ENCODE measurements around the gene GHRH. TPM values are rescaled to one million over a fixed set of nuclear protein-coding genes. Genes with fewer than 3 reads are reported as not detected.

GHRH gene
- total RNA-seq, 4 donors from 2014 or later = not detected

DNA sequence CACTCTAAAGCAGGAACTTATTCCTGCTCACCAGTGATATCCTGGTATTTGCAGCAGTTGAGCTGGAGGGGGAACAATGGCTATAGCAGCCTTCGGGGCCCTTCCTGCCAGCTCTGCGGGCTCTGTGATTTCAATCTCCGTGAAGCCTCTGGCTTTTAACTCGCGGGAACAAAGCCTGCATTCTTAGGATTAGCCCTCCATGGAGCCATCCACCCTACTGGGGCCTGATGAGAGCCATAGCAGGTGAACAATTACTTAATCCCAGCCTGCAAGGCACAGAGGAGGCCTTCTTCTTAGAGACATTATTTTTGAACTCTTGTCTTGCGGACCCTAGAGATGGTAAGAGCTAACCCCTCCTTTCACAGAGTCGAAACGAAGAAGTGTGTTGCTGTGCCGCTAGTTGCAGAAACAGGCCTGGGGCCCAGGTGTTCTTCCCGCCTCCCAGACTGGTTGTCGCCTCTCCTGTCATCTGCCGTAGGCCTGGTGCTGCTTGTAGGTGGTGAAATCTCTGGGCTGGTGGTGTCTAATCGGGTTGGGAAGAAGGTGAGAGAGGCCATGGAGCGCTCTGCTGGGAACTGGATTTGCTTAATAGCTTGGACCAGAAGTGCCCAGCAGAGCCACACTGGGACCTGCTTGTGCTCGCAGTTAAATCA lies 9.7 kb downstream of the GHRH start:
- no peak for TF ChIP-seq POLR2A (IDR thresholded peaks at IDR 0.05)
- TF ChIP-seq, protein P1, sequence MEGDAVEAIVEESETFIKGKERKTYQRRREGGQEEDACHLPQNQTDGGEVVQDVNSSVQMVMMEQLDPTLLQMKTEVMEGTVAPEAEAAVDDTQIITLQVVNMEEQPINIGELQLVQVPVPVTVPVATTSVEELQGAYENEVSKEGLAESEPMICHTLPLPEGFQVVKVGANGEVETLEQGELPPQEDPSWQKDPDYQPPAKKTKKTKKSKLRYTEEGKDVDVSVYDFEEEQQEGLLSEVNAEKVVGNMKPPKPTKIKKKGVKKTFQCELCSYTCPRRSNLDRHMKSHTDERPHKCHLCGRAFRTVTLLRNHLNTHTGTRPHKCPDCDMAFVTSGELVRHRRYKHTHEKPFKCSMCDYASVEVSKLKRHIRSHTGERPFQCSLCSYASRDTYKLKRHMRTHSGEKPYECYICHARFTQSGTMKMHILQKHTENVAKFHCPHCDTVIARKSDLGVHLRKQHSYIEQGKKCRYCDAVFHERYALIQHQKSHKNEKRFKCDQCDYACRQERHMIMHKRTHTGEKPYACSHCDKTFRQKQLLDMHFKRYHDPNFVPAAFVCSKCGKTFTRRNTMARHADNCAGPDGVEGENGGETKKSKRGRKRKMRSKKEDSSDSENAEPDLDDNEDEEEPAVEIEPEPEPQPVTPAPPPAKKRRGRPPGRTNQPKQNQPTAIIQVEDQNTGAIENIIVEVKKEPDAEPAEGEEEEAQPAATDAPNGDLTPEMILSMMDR (IDR thresholded peaks at IDR 0.05) = no peak
- no peak for DNase-seq
- H3K27ac ChIP-seq = no peak overlapping the region
- H3K4me3 ChIP-seq (replicated peaks in 1 of 3) = no peak overlapping the region
- 61 to 70% methylated on average over 13 to 15 of the region's 15 CpGs for WGBS, 2 donors
- intact Hi-C loops (cut with DNase I) = no loop called here
- no peaks in the 10 kb centered on the region for H3K9me3 ChIP-seq
- H3K36me3 ChIP-seq = no peaks in the 10 kb centered on the region
- H3K27me3 ChIP-seq = no peaks in the 10 kb centered on the region
- no peaks in the 10 kb centered on the region for H3K4me1 ChIP-seq

DNA sequence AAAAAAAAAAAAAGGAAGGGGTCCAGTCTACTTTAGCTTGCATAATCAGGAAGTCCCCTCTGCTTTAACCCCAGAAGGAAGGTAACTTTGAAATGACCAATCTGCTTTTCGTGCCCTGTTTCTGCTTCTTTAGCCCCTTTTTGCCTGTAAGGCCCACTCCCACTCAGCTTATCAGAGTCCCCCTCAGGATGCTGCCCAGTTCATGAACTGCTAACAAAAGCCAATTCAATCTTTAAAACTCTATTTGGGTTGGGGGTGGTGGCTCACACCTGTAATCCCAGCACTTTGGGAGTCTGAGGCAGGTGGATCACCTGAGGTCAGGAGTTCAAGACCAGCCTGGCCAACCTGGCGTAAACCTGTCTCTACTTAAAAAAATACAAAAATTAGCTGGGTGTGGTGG lies 12.3 kb downstream of the GHRH start:
- TF ChIP-seq POLR2A (IDR thresholded peaks at IDR 0.05) = no peak
- TF ChIP-seq, protein P1 (IDR thresholded peaks at IDR 0.05) = no peak

GRCh38 chr20:37247547-37247946 lies 14.1 kb downstream of the GHRH start:
- WGBS, 2 donors = 82 to 93% methylated on average over 1 of the region's 1 CpG
- H3K4me3 ChIP-seq (replicated peaks in 1 of 3) = no peak overlapping the region
- H3K27ac ChIP-seq = no peak overlapping the region
- TF ChIP-seq, protein P1 (IDR thresholded peaks at IDR 0.05) = no peak
- no peak for TF ChIP-seq POLR2A (IDR thresholded peaks at IDR 0.05)
- H3K9me3 ChIP-seq = no peaks in the 10 kb centered on the region
- H3K27me3 ChIP-seq = no peaks in the 10 kb centered on the region
- H3K4me1 ChIP-seq = no peaks in the 10 kb centered on the region
- DNase-seq = no peak
- peaks cover 6 to 8% of the 10 kb centered on the region in 2 donors for H3K36me3 ChIP-seq
- intact Hi-C loops (cut with DNase I) = no loop called here

More for the DNA sequence above, 12.3 kb downstream of the GHRH start:
- Histone ChIP-seq H3K27ac (no peak overlapping the region), H3K4me1 (no peaks in the 10 kb centered on the region), H3K9me3 (no peaks in the 10 kb centered on the region), H3K27me3 (no peaks in the 10 kb centered on the region), H3K36me3 (no peaks in the 10 kb centered on the region), H3K4me3 (replicated peaks in 1 of 3) (no peak overlapping the region)
- DNase-seq = no peak
- WGBS, 2 donors = 95 to 98% methylated on average over 2 of the region's 2 CpGs
- intact Hi-C loops (cut with DNase I) = no loop called here

- H3K27ac ChIP-seq = no peak overlapping the region
- H3K9me3 ChIP-seq = no peaks in the 10 kb centered on the region
- peaks cover 10 to 17% of the 10 kb centered on the region in 2 donors for H3K36me3 ChIP-seq
- no peaks in the 10 kb centered on the region for H3K4me1 ChIP-seq
- H3K4me3 ChIP-seq (replicated peaks in 1 of 3) = no peak overlapping the region
- no peaks in the 10 kb centered on the region for H3K27me3 ChIP-seq
- no peak for TF ChIP-seq POLR2A (IDR thresholded peaks at IDR 0.05)
- TF ChIP-seq, protein P1 (IDR thresholded peaks at IDR 0.05) = no peak
- no peak for DNase-seq
- 94 to 98% methylated on average over 5 of the region's 5 CpGs for WGBS, 2 donors
- intact Hi-C loops (cut with DNase I) = no loop called here
Observed at GRCh38 chr20:37246736-37247135, 14.9 kb downstream of the GHRH start.

- Histone ChIP-seq H3K36me3 (peaks cover 14 to 27% of the 10 kb centered on the region in 2 donors), H3K9me3 (no peaks in the 10 kb centered on the region), H3K4me1 (no peaks in the 10 kb centered on the region), H3K4me3 (replicated peaks in 1 of 3) (no peak overlapping the region), H3K27ac (no peak overlapping the region), H3K27me3 (no peaks in the 10 kb centered on the region)
- no peak for DNase-seq
- 75 to 80% methylated on average over 25 of the region's 25 CpGs for WGBS, 2 donors
- TF ChIP-seq POLR2A (IDR thresholded peaks at IDR 0.05) = no peak
- TF ChIP-seq, protein P1 (IDR thresholded peaks at IDR 0.05) = no peak
- intact Hi-C loops (cut with DNase I) = no loop called here
Observed at GRCh38 chr20:37245216-37246150, 16.1 kb downstream of the GHRH start.

Measured in thyroid gland (tissue), 4 donors.